NCI-H1930 (cell line): Measurements from ENCODE around the gene DUSP28.
A peak's percentile ranks its signal among the peaks of the same experiment; 100 is the strongest.
"Not testable (repeated sequence)": the region's sequence is repeated elsewhere in the genome, so short reads cannot be mapped to it uniquely, and the experiment has no call there.

Source experiments
- DNase-seq, 2 experiments: peaks; one replicate each; lab custom pipeline; 2025; lab: John Stamatoyannopoulos, UW

Gene DUSP28

DNA sequence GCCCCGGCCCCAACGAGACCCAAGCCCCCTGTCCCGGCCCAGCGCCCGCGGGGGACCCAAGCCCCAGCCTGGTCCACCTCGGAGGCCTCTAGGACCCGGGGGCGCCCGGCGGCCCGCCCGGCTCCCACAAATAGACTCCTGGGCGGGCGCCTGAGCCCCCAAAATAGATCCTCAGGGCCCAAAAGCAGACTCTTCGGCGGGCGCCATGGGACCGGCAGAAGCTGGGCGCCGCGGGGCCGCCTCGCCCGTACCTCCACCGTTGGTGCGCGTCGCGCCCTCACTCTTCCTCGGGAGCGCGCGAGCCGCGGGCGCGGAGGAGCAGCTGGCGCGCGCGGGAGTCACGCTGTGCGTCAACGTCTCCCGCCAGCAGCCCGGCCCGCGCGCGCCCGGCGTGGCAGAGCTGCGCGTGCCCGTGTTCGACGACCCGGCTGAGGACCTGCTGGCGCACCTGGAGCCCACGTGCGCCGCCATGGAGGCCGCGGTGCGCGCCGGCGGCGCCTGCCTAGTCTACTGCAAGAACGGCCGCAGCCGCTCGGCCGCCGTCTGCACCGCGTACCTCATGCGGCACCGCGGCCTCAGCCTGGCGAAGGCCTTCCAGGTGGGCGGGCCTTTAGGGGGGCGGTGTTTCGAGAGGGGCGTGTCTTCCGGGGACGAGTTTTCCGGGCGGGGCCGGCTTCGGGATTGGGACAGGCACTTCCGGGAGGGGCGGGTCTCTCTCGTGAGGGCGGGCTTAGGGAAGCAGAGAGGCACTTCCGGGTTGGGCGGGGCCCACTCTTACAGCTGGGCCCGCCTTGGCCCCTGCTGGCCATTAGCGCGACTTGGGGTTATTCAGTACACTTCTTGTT, 545 bp downstream of the DUSP28 start:
- DNase-seq: peak; percentile 96 to 98

DNA sequence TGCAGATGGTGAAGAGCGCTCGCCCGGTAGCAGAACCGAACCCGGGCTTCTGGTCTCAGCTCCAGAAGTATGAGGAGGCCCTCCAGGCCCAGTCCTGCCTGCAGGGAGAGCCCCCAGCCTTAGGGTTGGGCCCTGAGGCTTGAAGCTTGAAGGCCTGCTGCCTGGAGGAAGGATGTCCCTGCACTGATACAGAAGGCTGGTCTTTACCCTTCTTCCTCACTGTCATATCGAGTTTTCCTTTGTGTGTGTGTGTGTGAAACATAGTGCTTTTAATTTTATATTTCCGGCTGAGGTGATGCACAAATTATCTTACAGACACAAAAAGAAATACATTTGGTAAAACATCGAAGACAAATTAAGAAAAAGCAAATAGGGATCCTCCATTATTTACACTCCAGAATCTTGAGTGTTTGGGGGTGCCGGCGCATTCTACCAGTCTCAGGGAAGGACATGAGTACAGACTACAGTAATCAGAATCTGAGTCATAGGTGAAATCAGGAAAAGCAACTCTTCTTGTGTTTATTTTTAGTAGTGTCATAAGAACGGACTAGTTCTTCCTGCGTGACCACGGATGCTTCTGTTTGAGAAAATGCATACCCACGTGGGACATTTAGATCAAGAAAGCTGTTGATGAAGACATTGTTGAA, 1.3 kb downstream of the DUSP28 start:
- no peak for DNase-seq

DNA sequence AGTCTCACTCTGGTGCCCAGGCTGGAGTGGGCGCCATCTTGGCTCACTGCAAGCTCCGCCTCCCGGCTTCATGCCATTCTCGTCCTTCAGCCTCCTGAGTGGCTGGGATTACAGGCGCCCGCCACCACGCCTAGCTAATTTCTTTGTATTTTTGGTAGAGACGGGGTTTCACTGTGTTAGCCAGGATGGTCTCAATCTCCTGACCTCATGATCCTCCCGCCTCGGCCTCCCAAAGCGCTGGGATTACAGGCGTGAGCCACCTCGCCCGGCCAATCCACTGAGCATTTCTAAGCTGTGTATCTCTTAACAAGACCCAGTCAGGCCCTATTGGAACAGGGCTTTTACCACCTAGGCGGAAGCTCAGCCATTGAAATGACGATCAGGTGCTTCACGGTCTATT, 3.1 kb downstream of the DUSP28 start:
- not testable (repeated sequence) for DNase-seq

DNA sequence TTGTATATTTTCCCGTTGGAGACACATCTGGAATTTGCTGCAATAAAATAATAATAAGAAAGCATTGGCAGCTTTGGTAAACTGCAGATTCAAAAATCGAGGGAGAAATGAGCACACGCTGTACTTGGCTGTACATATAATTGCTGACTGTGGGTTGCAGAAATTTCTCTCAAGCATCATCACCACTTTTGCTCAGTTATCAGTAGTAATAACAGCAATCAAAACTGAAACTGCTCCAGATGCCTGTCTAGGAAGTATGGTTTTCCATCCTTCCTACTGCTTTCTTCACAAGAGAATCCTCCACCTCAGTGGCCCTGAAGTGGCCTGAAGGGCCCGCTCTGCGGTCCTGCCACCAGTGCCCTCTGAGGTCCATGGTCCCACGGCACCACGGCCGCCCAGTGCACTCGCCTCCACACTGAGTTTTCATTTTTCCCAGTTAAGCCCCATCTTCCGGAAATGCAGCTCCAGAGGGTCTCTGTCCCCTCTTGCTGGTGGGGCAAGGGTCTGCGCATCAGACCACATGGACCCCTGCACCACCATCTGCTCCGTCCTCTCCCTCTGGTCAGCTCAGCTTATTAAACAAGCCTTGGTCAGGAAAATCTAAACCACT, 3.9 kb downstream of the DUSP28 start:
- no peak for DNase-seq

DNA sequence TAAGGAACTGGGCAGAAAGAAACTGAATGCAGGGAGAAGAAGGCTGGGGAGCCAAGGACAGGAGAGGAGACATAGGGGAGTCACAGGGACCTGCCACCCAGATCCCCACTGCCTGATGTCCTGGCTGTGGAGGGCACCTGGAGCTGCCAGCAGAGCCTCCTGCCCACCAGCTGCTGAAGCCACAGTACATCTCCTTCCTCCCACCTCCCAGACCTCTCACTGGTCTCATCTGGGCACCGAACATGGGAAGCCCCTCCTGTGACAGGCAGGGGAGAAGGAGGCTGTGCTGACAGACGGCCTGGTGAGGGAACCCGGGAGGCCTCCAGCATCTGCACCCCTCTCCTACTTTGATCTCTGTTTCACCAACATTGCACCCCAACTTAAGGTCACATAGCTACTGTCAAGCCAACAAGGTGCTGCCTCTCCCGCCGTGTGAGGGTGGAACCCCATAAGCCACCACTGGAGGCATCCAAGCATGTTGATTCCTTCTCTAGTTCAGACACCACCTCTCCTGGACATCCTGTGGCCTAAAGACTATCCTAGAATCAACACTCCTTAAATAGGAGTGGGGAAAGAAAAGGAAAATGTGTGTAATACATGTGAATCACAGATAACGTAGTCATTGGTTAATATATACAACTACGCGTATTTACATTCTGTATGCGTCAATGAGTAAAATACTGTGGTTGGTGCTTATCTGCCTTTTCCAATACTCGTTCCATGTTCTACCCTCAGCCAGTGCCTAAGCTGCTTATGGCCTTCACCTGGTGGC, 4.6 kb downstream of the DUSP28 start:
- DNase-seq: no peak

DNA sequence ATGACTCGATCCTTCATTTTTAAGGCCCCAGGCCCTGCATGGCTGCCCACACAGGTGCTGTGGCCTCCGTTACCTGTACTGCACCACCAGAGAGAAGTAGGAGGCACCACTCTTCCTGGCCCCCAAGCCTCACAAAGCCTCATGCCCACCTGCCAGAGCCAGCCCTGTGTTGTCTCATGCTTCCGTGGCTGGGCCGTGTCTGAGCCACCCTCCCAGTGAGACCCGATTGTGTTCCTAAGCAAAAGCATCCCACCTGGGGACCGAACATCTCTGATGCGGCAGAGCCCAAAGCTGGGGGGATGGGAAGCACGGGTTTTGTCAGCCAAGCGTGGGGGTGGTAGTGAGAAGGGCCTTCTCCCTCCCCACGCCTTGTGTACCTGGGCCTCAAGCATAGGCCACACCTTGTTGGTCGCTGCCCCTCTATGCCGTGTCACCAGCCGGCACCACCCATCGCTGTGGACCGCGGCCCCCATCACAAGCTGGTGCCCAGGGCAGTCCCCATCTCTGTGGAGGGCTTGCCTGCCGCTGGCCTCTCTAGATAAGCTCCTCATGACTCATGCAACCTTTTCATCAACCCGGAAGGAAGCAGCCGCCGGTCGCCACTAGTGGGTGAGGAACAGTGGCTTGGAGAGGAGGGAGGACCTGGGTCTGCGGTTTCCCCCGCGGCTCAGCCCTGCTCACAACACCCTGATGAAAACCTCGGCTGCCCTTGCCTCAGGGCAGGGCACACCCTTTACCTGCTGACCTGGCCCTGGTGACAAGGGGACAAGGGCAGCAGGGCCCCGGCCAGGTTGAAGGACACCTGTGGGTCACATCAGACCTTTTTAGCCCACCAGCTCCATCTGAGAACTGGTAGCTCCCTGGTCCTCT, 5.4 kb downstream of the DUSP28 start:
- no peak for DNase-seq

DNA sequence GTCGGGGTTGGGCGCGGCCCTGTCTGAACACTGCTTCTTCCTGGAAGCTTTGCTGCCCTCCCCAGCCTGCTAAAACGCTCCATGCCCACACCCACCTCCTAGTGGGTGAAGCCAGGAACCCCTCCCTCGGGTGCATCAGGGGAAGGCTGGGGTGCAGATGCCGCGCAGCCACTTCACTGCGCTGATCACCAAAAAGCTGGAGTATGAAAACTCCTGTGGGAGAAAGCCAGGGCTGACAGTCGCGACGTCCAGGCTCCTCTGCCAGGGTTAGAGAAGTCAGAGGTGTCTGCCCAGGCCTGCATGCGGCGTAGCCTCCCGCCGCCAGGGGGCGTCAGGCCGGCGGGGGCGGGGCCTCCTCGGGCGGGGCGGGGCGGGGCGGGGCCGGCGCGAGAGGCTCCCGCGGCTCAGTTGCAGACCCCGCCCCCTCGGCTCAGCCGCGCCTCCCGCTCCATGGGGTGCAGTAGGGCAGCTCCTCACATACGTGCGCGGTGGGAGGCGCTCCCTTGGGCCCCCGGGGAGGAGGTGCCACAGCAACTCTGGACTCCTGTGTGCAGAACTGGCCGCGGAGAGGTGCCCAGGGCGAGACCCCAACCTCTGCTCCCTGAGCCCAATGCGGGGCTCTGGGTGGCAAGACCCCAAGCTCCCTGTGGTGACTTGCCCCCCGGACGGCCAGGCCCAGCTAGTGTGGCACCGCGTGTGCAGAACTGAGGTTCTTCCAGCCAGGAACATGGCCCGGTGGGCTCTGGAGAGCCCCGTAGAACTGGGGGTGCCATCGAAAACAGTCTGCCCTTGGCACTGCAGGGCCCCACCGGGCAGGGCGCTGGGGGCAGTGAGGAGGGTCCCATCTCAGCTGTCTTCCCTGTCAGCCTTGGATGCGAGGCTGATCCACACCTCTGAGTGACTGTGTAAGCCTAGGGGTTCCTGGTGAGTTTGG, 6.3 kb downstream of the DUSP28 start:
- DNase-seq: peak; percentile 63 to 81

DNA sequence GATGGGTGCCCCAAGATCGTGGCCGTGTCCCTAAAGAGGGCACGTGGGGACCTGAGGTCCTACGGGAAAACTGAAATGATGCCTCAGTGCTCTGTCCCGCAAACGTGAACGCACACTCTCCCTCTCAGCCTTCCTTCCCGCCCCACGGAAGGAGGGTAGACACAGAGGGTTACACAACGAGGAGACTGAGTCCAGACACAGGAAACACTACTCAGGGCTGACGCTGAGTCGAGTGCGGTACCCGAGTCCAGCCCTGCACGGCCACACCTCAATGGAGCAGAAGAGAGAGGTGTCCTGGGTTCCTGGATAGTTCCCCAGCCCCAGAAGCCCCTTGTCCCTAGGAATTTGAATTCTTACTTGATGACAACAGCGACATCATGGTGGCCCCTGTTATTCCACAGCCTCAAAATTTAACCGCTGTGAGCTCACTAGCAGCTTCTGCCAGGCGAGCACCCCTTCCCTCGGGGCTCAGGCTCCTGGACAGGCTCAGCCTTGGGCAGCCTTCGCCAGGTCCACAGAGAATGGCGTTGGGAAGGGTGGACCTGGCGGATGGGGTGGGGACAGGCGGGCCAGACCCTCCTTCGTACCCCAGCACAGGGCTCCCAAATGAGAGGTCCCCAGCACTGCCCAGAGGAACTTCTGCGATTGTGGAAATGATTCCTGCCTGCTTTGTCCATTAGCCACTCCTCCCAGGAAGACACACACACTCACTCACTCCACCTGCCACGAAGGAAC, 7.1 kb downstream of the DUSP28 start:
- no peak for DNase-seq

DNA sequence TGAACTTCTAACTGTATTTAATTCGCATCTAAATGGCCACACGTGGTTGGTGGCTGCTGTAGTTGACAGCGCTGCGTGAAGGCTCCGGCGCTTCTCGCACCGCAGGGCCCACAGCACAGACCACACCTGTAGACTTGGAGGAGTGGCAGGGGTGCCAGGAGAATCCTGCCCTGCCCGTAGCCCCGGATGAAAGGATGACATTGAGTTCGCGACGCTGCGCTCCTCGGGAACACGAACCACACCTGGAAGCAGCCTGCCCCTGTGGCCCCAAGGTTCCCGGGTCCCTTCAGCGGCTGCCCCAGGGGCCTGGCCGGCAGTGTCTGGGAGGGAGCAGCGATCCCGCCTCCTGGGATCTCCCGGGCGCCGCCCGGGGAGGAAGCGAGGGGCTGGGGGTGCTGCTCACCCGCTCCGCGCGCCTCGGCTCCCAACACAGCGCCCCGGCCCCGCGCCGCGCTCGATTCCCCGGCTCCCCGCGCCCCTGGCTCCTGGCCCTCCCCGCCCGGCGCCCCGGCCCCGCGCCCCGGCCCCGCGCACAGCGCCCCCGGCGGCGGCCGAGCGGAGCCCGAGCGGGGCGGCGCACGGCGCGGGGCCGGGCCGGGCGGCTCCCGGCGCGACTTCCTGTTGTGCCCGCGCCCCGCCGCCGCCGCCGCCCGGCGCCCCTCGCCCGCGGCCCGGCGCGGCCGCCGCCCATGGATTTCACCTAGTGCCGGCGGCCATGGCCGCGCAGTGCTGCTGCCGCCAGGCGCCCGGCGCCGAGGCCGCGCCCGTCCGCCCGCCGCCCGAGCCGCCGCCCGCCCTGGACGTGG, 7.9 kb downstream of the DUSP28 start, which contains the start of gene RNPEPL1:
Gene RNPEPL1 (plus strand): TSS at position 613 of the 806 bp plus-strand sequence. CDS start 103 bp downstream, at position 716.
- peak in 1 of 2 experiments; percentile 45 for DNase-seq

DNA sequence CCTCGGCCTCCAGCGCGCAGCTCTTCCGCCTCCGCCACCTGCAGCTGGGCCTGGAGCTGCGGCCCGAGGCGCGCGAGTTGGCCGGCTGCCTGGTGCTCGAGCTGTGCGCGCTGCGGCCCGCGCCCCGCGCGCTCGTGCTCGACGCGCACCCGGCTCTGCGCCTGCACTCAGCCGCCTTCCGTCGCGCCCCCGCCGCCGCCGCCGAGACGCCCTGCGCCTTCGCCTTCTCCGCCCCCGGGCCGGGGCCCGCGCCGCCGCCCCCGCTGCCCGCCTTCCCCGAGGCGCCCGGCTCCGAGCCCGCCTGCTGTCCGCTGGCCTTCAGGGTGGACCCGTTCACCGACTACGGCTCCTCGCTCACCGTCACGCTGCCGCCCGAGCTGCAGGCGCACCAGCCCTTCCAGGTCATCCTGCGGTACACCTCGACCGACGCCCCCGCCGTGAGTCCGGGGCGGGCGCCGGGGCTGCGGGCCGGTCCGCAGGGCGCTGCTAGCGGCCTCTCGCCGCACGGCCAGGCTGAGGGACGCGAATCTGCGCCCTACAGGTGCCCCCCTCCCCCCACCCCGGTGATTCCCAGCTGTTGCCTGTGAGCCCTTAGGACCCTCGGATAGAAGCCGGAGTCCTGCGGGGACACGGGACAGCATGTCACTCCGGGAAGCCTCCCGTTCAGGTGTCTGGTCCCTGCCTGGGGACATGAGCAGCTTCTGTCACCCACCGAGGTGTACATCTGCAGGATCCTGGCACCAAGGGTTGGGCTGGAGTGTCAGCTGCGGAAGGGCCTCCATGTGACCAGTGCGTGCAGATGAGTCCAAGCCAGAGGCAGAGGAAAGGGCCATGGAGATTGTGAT, 8.7 kb downstream of the DUSP28 start:
- DNase-seq: no peak

DNA sequence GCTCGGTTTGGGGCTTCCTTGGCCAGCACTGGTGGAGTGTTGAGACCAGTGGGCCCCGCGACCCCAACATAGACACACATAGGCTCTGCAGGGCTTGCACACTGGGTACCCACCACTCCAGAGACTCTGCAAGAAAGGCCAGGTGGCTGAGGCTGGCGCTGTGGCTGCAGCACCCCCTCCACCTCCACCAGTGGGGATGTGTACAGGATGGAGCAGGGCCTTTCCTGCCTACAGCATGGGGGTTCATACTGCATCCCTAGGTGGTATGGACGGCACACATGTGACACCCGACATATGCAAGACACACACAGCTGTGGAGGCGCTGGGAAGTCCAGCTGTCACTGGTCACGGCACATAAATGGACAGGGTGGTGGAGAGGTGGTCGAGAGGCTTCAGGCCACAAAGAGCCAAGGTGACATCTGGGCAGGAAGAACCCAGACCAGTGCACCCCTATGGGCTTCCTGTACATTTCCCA, 9.4 kb downstream of the DUSP28 start:
- no peak for DNase-seq

DNA sequence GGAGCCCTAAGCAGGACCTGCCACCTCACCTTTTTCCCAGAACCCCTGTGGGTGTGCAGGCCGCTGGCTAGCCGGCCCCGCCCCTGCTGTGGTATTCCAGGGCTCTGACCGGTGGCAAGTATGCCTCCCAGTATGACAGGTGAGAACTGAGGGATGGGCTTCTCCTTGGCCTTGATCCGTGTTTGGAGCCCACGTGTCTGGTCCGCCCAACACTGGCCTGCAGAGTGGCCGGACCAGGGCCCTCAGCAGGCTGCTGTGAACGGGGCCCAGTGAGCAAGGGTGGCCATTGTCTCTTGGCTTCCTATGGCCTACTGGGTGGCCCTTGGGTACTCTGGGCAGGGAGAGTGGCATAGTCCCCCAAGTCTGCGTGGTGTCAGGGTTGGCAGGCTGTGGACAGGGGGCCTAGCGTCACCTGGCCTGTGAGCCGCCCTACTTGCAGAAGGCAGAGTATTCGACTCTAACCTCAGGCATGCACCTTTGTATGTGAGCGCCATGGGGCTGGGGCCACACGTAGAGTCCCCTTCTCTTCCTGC, 9.9 kb downstream of the DUSP28 start:
- no peak for DNase-seq

DNA sequence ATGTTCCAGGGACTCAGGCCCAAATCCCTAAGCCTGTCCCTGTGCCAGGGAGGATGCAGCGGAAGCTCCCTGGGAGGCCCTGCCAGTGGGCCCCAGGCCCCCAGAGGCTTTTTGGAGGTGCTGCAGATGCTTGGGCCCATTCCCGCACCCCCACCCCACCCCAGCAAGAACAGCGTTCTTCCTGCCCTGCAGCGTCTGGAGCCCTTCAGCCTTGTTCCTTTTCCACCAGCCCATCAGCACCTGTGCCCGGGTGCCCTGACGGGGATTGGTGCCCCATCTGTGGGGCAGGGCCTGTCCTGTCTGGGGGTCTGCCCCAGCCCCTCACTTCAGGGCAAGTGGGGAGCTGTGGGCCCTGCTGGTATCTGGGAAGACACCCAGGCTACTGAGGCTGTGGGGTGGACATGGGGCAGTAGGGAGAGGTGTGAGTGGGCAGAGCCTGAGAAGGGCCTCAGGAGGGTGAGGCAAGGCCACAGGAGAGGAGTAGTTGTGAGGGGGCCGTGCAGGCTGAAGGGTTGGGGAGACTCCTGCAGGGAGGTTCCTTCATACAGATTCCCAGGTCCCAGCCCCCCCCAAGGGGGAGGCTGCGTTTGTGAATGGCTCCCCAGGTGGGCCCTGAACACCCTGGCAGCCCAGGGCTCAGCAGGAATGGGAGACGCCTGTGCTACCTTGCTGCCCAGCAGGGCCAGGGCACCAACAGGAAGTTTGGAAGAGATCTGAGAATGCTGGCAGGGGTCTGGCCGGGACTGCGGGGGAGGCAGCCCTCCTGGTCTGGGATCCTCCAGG, 10.6 kb downstream of the DUSP28 start:
- no peak for DNase-seq

DNA sequence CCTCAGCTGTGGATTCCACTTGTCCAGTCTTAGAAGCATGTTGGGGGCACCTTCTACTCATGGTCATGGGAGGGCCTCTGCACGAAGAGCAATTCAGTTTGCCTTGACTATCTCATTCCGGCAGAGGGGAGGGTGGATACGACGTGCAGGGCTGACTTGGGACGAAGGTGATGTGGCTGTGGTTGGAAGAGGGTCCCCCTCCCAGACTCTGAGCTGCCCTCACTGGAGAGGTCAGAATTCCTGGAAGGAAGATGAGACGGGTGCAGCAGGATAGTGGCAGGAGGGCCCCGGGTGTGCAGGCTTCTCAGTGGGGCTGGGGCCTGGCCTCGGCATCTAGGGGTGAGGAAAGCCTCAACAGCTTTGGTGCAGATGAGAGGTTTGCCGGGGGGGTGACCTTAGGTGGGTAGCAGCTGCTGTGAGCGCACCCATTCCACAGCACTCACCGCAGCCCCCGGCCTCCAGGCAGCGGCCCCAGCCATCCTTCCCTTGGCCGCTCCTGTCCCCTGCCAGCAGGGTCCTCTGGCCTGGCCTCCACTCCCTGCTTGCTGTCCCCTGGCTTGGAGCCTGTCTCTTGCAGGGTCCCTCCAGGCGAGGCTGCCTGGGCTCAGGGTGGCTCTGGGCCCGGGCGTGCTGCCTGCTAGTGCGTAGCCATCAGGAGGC, 11.3 kb downstream of the DUSP28 start:
- DNase-seq: no peak

DNA sequence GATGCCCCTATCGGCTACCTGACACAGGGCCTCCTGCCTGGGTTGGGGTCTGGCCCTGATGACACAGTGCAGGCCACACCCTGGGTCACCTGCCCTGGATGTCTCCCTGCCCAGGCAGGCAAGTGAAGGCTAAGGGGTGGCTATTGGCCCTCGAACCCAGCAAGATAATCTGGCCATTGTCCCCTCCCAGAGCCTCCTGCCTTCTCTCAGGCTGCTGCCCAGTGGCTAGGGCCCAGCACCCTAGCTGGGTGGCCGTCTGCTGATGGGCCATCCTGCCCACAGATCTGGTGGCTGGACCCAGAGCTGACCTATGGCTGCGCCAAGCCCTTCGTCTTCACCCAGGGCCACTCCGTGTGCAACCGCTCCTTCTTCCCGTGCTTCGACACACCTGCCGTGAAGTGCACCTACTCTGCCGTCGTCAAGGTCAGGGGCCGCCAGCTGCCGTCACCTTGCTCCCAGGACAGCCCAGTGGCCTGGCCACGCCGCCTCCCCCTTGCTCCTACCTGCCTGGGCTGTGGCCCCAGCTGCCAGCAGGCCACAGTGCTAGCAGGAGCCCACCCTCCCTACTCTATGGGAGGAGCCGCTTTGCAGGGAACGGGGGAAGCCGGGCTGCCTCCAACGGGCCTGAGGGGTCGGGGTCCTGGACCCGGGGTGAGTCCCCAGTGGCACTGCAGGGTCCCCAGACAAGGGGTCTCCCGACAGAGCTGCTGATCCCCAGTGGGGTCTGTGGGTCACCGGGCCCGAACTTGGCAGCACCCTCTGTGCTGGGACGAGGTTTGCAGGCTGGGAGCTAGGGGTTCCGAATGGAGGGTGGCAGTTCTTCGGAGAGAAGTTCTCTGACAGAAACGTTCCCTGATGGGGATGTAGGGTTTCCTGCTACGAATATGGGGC, 12.2 kb downstream of the DUSP28 start:
- no peak for DNase-seq
